H9 (cell line): ENCODE measurements around the gene DAAM1. TPM values are rescaled to one million over a fixed set of nuclear protein-coding genes. Genes with fewer than 3 reads are reported as not detected.

Experiments
- DNase-seq: peaks from one replicate; pipeline ENCODE4 v3.0.0-alpha.2; 2017
- H2AFZ ChIP-seq: one replicate; pipeline ENCODE4 v1.6.1; 2013; ENCODE audit warnings: mild to moderate bottlenecking, low read length, control low read depth, moderate library complexity
- H2AK5ac ChIP-seq: 2 replicates; pipeline ENCODE4 v1.6.1; 2013; ENCODE audit warnings: low read length, control low read depth, mixed read lengths; ENCODE audit not compliant: insufficient read length
- H2BK120ac ChIP-seq: one replicate; pipeline ENCODE4 v1.6.1; 2013; ENCODE audit warnings: low read depth, mild to moderate bottlenecking, low read length, control low read depth, inconsistent platforms; ENCODE audit not compliant: poor library complexity, severe bottlenecking
- H2BK12ac ChIP-seq: 2 replicates; pipeline ENCODE4 v1.6.1; 2013; ENCODE audit warnings: low read length, control low read depth, mixed read lengths, low read depth; ENCODE audit not compliant: insufficient read length
- H2BK15ac ChIP-seq: 2 replicates; pipeline ENCODE4 v1.6.1; 2013; ENCODE audit warnings: low read depth, low read length, control low read depth
- H2BK20ac ChIP-seq: one replicate; pipeline ENCODE4 v1.6.1; 2013; ENCODE audit warnings: low read depth, mild to moderate bottlenecking, low read length, control low read depth, inconsistent platforms; ENCODE audit not compliant: poor library complexity, severe bottlenecking
- H2BK5ac ChIP-seq: 2 replicates; pipeline ENCODE4 v1.6.1; 2013; ENCODE audit warnings: low read length, control low read depth, mixed read lengths; ENCODE audit not compliant: insufficient read length
- H3K14ac ChIP-seq: 2 replicates; pipeline ENCODE4 v1.6.1; 2013; ENCODE audit warnings: low read length, control low read depth; ENCODE audit not compliant: insufficient read depth
- H3K18ac ChIP-seq: 2 replicates; pipeline ENCODE4 v1.6.1; 2013; ENCODE audit warnings: low read depth, mild to moderate bottlenecking, mixed read lengths, low read length, control low read depth; ENCODE audit not compliant: insufficient read length
- H3K23ac ChIP-seq: 2 replicates; pipeline ENCODE4 v1.6.1; 2013; ENCODE audit warnings: low read length, control low read depth, mixed read lengths, low read depth; ENCODE audit not compliant: insufficient read length
- H3K23me2 ChIP-seq: 2 replicates; pipeline ENCODE4 v1.6.1; 2013; ENCODE audit warnings: low read depth, mild to moderate bottlenecking, mixed read lengths, low read length, control low read depth; ENCODE audit not compliant: insufficient read length, poor library complexity, severe bottlenecking
- H3K27ac ChIP-seq: 2 replicates; pipeline ENCODE4 v1.5.1; 2013; ENCODE audit warnings: low read length, control low read depth, mixed read lengths, low read depth; ENCODE audit not compliant: insufficient read length
- H3K27me3 ChIP-seq: 2 replicates; pipeline ENCODE4 v1.6.1; 2013; ENCODE audit warnings: low read length, control low read depth, inconsistent platforms; ENCODE audit not compliant: insufficient read depth
- H3K4ac ChIP-seq: 2 replicates; pipeline ENCODE4 v1.6.1; 2013; ENCODE audit warnings: low read depth, mild to moderate bottlenecking, control low read depth, inconsistent platforms, low read length, moderate library complexity
- H3K4me1 ChIP-seq: 2 replicates; pipeline ENCODE4 v1.6.1; 2013; ENCODE audit warnings: low read length, control low read depth, inconsistent platforms; ENCODE audit not compliant: insufficient read depth
- H3K4me2 ChIP-seq: 2 replicates; pipeline ENCODE4 v1.6.1; 2013; ENCODE audit warnings: low read length, control low read depth, mixed read lengths; ENCODE audit not compliant: insufficient read length, insufficient read depth
- H3K56ac ChIP-seq: 2 replicates; pipeline ENCODE4 v1.6.1; 2013; ENCODE audit warnings: low read depth, mild to moderate bottlenecking, mixed read lengths, low read length, control low read depth; ENCODE audit not compliant: insufficient read length
- H3K79me1 ChIP-seq: 2 replicates; pipeline ENCODE4 v1.6.1; 2013; ENCODE audit warnings: low read depth, mild to moderate bottlenecking, moderate library complexity, low read length, control low read depth, inconsistent platforms; ENCODE audit not compliant: insufficient read depth, poor library complexity, severe bottlenecking
- H3K79me2 ChIP-seq: 2 replicates; pipeline ENCODE4 v1.6.1; 2013; ENCODE audit warnings: low read length, control low read depth, inconsistent platforms; ENCODE audit not compliant: insufficient read depth
- H3K9ac ChIP-seq: 2 replicates; pipeline ENCODE4 v1.6.1; 2013; ENCODE audit warnings: low read length, control low read depth, mixed read lengths; ENCODE audit not compliant: insufficient read length; ENCODE audit errors: extremely low read depth
- H3K9me3 ChIP-seq: one replicate; pipeline ENCODE4 v1.6.1; 2013; ENCODE audit warnings: low read depth, low read length, inconsistent platforms; ENCODE audit not compliant: control insufficient read depth
- H3T11ph ChIP-seq: one replicate; pipeline ENCODE4 v1.6.1; 2013; ENCODE audit warnings: mild to moderate bottlenecking, low read length, control low read depth, inconsistent platforms
- H4K20me1 ChIP-seq: one replicate; pipeline ENCODE4 v1.6.1; 2013; ENCODE audit not compliant: control insufficient read depth, insufficient read length, insufficient read depth
- H4K5ac ChIP-seq: 2 replicates; pipeline ENCODE4 v1.6.1; 2013; ENCODE audit warnings: low read depth, mild to moderate bottlenecking, mixed read lengths, low read length, control low read depth; ENCODE audit not compliant: insufficient read length
- H4K8ac ChIP-seq: replicated peaks from 2 replicates; pipeline ENCODE4 v1.6.1; 2013; ENCODE audit warnings: low read length, control low read depth, mixed read lengths, low read depth; ENCODE audit not compliant: insufficient read length
- H4K91ac ChIP-seq: 2 replicates; pipeline ENCODE4 v1.6.1; 2013; ENCODE audit warnings: low read depth, mild to moderate bottlenecking, moderate library complexity, mixed read lengths, low read length, control low read depth; ENCODE audit not compliant: insufficient read length
- H3K27ac Mint-ChIP-seq, 3 experiments: 2 replicates in 2 of 3; 3 replicates in 1 of 3; pipeline ENCODE4 v1.8.0; 2020 to 2021; ENCODE audit warnings: mixed read lengths in 3 of 3, mild to moderate bottlenecking in 1 of 3, moderate library complexity in 1 of 3
- H3K27me3 Mint-ChIP-seq: 2 replicates; pipeline ENCODE4 v1.8.0; 2021; ENCODE audit warnings: low read depth, mild to moderate bottlenecking, moderate library complexity, mixed read lengths
- H3K36me3 Mint-ChIP-seq, 3 experiments: 2 replicates in 2 of 3; 3 replicates in 1 of 3; pipeline ENCODE4 v1.8.0; 2020 to 2021; ENCODE audit warnings: low read depth in 3 of 3, mixed read lengths in 3 of 3; ENCODE audit not compliant: insufficient read depth in 1 of 3
- H3K4me1 Mint-ChIP-seq, 2 experiments: 2 replicates each; pipeline ENCODE4 v1.8.0; 2020; ENCODE audit warnings: mixed read lengths in 2 of 2
- H3K4me3 Mint-ChIP-seq, 2 experiments: 2 replicates in 1 of 2; 3 replicates in 1 of 2; pipeline ENCODE4 v1.8.0; 2020 to 2021; ENCODE audit warnings: mild to moderate bottlenecking in 2 of 2, mixed read lengths in 2 of 2, moderate library complexity in 1 of 2
- H3K9me3 Mint-ChIP-seq, 2 experiments: 2 replicates in 1 of 2; 3 replicates in 1 of 2; pipeline ENCODE4 v1.8.0; 2020; ENCODE audit warnings: mild to moderate bottlenecking in 2 of 2, mixed read lengths in 2 of 2, moderate library complexity in 1 of 2
- CTCF ChIP-seq: fragments of 200-600 bp; sonication (generic); conservative IDR thresholded peaks from 3 replicates; pipeline ENCODE4 v1.8.0; 2021; ENCODE audit warnings: antibody characterized with exemption, mild to moderate bottlenecking
- WGBS: extraction: QIAGEN DNeasy Blood & Tissue Kit; methylation state at CpG from one replicate; pipeline ENCODE4 v1.1.7; 2013; ENCODE audit warnings: missing lambda C conversion rate, low lambda C conversion rate, mixed read lengths; ENCODE audit not compliant: insufficient read length; ENCODE audit errors: extremely low coverage; 5-methylcytosine and 5-hydroxymethylcytosine counted together
- total RNA-seq: library from RNA; stranded (reverse); gene quantifications from 2 replicates; pipeline ENCODE4 v1.2.1, GENCODE V29; 2021

The DAAM1 gene
- total RNA-seq, 1 experiment from 2014 or later: 19.5 TPM

- no peak overlapping the region for H2AK5ac ChIP-seq
- Mint-ChIP-seq H3K4me1 (peaks cover 15% of the 10 kb centered on the region in 2 experiments), H3K27ac (no peak overlapping the region), H3K36me3 (peaks cover 0 to 3% (median 0%) of the 10 kb centered on the region in 3 experiments; a peak in 3 of 7 replicates), H3K9me3 (peaks cover 3 to 7% of the 10 kb centered on the region in 2 experiments; a peak in 4 of 5 replicates), H3K27me3 (peaks cover 15% of the 10 kb centered on the region), H3K4me3 (no peak overlapping the region)
- H3K4me2 ChIP-seq: no peak overlapping the region
- no peak overlapping the region for H4K5ac ChIP-seq
- H3K79me1 ChIP-seq: no peaks in the 10 kb centered on the region
- H2AFZ ChIP-seq: no peak overlapping the region
- H2BK120ac ChIP-seq: no peak overlapping the region
- H3K27ac ChIP-seq: no peak overlapping the region
- no peak overlapping the region for H2BK20ac ChIP-seq
- H4K91ac ChIP-seq: no peak overlapping the region
- no peaks in the 10 kb centered on the region for H4K20me1 ChIP-seq
- H3K27me3 ChIP-seq: no peaks in the 10 kb centered on the region
- no CpG with 5 or more reads among the region's 1 CpG for WGBS
- no peak overlapping the region for H3K18ac ChIP-seq
- H3K9ac ChIP-seq: no peak overlapping the region
- H3K23me2 ChIP-seq: no peaks in the 10 kb centered on the region
- H2BK15ac ChIP-seq: no peak overlapping the region
- no peak overlapping the region for H3K56ac ChIP-seq
- no peak overlapping the region for H2BK5ac ChIP-seq
- H3K9me3 ChIP-seq: no peaks in the 10 kb centered on the region
- no peak overlapping the region for H4K8ac ChIP-seq
- no peak overlapping the region for H2BK12ac ChIP-seq
- TF ChIP-seq CTCF: no peak
- no peak overlapping the region for H3T11ph ChIP-seq
- no peak overlapping the region for H3K4ac ChIP-seq
- H3K79me2 ChIP-seq: no peaks in the 10 kb centered on the region
- H3K4me1 ChIP-seq: no peaks in the 10 kb centered on the region; the same call in 1 of the 2 replicates
- no peak for DNase-seq
- no peak overlapping the region for H3K23ac ChIP-seq
- H3K14ac ChIP-seq: no peak overlapping the region
Observed at GRCh38 chr14:59398841-59399240, 210.4 kb downstream of the DAAM1 start.
